Measurements from ENCODE around the gene CNTNAP4. TPM values are rescaled to one million over a fixed set of nuclear protein-coding genes. Genes with fewer than 3 reads are reported as not detected.

Gene CNTNAP4
- total RNA-seq, 1 donor from 2014 or later, result not detected

DNA sequence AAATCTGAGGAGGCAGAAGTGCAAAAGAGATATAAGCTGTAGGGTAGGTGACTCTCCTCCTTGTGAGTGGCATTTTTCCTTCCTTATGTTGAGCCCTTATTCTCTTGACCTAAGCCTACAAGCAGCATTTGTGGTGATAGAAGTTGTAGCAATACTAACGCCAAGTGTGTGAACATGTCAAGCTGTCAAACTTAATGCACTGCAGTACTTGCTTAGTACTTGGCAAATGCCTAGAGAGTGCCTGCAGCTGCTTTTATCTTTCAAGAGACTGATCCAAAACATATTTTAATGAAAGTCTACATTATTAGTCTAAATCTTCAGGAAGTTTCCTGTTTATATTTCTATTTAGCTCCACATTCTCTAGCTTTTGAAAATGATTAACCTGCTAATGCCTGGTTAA, 83.2 kb downstream of the CNTNAP4 start:
- Histone ChIP-seq H3K9me3 (no peaks in the 10 kb centered on the region), H3K4me1 (no peaks in the 10 kb centered on the region), H3K27ac (no peak overlapping the region), H3K4me3 (no peak overlapping the region), H3K27me3 (no peaks in the 10 kb centered on the region), H3K36me3 (no peaks in the 10 kb centered on the region)
- TF ChIP-seq, protein P1, sequence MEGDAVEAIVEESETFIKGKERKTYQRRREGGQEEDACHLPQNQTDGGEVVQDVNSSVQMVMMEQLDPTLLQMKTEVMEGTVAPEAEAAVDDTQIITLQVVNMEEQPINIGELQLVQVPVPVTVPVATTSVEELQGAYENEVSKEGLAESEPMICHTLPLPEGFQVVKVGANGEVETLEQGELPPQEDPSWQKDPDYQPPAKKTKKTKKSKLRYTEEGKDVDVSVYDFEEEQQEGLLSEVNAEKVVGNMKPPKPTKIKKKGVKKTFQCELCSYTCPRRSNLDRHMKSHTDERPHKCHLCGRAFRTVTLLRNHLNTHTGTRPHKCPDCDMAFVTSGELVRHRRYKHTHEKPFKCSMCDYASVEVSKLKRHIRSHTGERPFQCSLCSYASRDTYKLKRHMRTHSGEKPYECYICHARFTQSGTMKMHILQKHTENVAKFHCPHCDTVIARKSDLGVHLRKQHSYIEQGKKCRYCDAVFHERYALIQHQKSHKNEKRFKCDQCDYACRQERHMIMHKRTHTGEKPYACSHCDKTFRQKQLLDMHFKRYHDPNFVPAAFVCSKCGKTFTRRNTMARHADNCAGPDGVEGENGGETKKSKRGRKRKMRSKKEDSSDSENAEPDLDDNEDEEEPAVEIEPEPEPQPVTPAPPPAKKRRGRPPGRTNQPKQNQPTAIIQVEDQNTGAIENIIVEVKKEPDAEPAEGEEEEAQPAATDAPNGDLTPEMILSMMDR (IDR thresholded peaks at IDR 0.05), result no peak
- intact Hi-C loops (cut with DNase I), result no loop called here
- no peak for ATAC-seq
- no peak for DNase-seq

DNA sequence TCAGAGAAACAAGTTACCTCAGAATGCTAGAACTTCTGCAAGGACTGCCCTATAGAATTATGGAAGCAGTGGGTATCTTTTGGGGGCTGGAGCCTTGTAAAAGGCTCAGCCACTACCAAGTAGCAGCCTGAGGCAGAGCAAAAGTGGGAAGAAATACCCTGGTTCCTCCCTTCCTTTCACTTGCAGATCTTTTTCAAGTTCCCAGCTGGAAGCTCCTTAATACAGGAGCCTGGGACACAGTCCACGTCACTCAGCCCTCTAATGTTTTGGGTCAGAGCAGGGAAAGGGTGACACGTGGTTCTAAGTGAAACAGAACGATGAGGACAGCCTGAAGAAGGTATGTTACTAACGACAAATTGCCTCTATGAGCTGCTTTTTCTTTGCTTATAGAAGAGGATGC, 93.1 kb downstream of the CNTNAP4 start:
- no peaks in the 10 kb centered on the region for H3K27me3 ChIP-seq
- DNase-seq (no peak), ATAC-seq (no peak)
- no peak overlapping the region for H3K4me3 ChIP-seq
- H3K9me3 ChIP-seq, result no peaks in the 10 kb centered on the region
- H3K36me3 ChIP-seq, result no peaks in the 10 kb centered on the region
- TF ChIP-seq, protein P1 (IDR thresholded peaks at IDR 0.05), result no peak
- no peaks in the 10 kb centered on the region for H3K4me1 ChIP-seq
- no peak overlapping the region for H3K27ac ChIP-seq
- intact Hi-C loops (cut with DNase I), result no loop called here

- no peaks in the 10 kb centered on the region for H3K36me3 ChIP-seq
- H3K4me3 ChIP-seq, result no peak overlapping the region
- H3K27me3 ChIP-seq, result no peaks in the 10 kb centered on the region
- no peak overlapping the region for H3K27ac ChIP-seq
- ATAC-seq (no peak), DNase-seq (no peak)
- no peaks in the 10 kb centered on the region for H3K9me3 ChIP-seq
- TF ChIP-seq, protein P1 (IDR thresholded peaks at IDR 0.05), result no peak
- no peaks in the 10 kb centered on the region for H3K4me1 ChIP-seq
- intact Hi-C loops (cut with DNase I), result no loop called here
Measured at GRCh38 chr16:76371441-76371840, 94.2 kb downstream of the CNTNAP4 start.

DNA sequence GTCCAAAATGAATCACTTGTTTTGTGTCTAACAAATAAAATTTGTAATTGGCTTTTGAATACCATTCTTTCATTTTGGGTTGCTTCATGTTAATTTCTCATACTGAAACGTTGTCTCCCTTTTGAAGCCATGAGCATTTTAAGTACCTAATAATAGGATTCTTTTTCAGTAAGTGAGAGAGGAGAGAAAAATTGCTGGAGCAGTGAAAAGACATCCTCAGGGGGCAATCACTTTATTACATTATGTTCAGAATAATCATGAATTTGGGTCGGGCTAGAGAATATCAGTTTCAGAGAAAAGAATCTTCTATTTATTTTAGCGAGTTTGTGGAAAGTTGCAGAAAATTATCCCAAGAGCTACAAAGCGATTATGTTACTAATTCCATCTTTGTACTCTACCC, 96.8 kb downstream of the CNTNAP4 start:
- no peaks in the 10 kb centered on the region for H3K27me3 ChIP-seq
- no peak overlapping the region for H3K27ac ChIP-seq
- H3K4me3 ChIP-seq, result no peak overlapping the region
- no peaks in the 10 kb centered on the region for H3K4me1 ChIP-seq
- no peaks in the 10 kb centered on the region for H3K9me3 ChIP-seq
- intact Hi-C loops (cut with DNase I), result no loop called here
- TF ChIP-seq, protein P1 (IDR thresholded peaks at IDR 0.05), result no peak
- DNase-seq (no peak), ATAC-seq (no peak)
- H3K36me3 ChIP-seq, result no peaks in the 10 kb centered on the region

DNA sequence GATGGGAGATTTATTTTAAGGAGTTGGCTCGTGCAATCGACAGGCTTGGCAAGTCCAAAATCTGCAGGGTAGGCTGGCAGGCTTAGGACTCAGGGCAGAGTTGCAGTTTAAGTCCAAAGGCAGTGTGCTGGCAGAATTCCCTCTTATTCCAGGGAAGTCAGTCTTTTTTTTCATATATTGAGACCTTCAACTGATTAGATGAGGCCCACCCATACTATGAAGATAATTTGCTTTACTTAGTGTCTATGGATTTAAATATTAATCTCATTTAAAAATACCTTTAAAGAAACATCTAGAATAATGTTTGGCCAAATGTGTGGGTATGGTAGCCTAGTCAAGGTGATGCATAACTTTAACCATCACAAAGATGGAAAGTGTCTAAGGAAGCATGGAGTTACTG, 99.8 kb downstream of the CNTNAP4 start:
- Histone ChIP-seq H3K36me3 (no peaks in the 10 kb centered on the region), H3K27ac (no peak overlapping the region), H3K4me3 (no peak overlapping the region), H3K27me3 (no peaks in the 10 kb centered on the region), H3K9me3 (no peaks in the 10 kb centered on the region), H3K4me1 (no peaks in the 10 kb centered on the region)
- DNase-seq (no peak), ATAC-seq (no peak)
- TF ChIP-seq, protein P1 (IDR thresholded peaks at IDR 0.05), result no peak
- intact Hi-C loops (cut with DNase I), result no loop called here

- H3K36me3 ChIP-seq, result no peaks in the 10 kb centered on the region
- TF ChIP-seq, protein P1 (IDR thresholded peaks at IDR 0.05), result no peak
- H3K9me3 ChIP-seq, result no peaks in the 10 kb centered on the region
- no peaks in the 10 kb centered on the region for H3K4me1 ChIP-seq
- ATAC-seq (no peak), DNase-seq (no peak)
- H3K27me3 ChIP-seq, result no peaks in the 10 kb centered on the region
- H3K27ac ChIP-seq, result no peak overlapping the region
- H3K4me3 ChIP-seq, result no peak overlapping the region
- intact Hi-C loops (cut with DNase I), result no loop called here
Measured at GRCh38 chr16:76378020-76378419, 100.8 kb downstream of the CNTNAP4 start.

Data from upper lobe of right lung (tissue), 1 donor.